ENCODE data around the gene RFC1. TPM values are rescaled to one million over a fixed set of nuclear protein-coding genes. Genes with fewer than 3 reads are reported as not detected.
"Not testable (repeated sequence)": the region's sequence is repeated elsewhere in the genome, so short reads cannot be mapped to it uniquely, and the experiment has no call there.

RFC1 gene
- total and polyA plus RNA-seq, 9 of the 15 experiments (the other 6 are each of a cell fraction or from before 2014, with no cell fraction given), result 16.8 to 85.6 (median 45.2) TPM

GRCh38 chr4:39292433-39292832, 73.7 kb downstream of the RFC1 start:
- in situ Hi-C loops (cut with MboI); CTCF ChIA-PET (ENCODE audit: low intra/inter-chr PET ratio); DNase-seq (ENCODE audit: extremely low read depth in 1 of 4, low spot score in 3 of 4); POLR2A ChIA-PET; H4K20me1 ChIP-seq (replicated peaks; ENCODE audit: control insufficient read depth, insufficient read depth, low read length); H3K27ac ChIP-seq (ENCODE audit: extremely low read depth, low read depth, low read length); H2AFZ ChIP-seq (ENCODE audit: low read depth, low read length); BruUV-seq (replicated peaks); H3K4me2 ChIP-seq (ENCODE audit: insufficient read depth, low read length); H3K9me3 ChIP-seq (replicated peaks; ENCODE audit: control insufficient read depth, insufficient read depth, low read depth, low read length); H3K9me1 ChIP-seq (ENCODE audit: control insufficient read depth, insufficient read depth, low read length); ATAC-seq; H3K79me2 ChIP-seq (ENCODE audit: control insufficient read depth, insufficient read depth, low read length); FAIRE-seq; H3K4me3 ChIP-seq; H3K9ac ChIP-seq (ENCODE audit: insufficient read depth in 1 of 2, low read depth in 2 of 2, low read length in 2 of 2); H3K27me3 ChIP-seq (ENCODE audit: control insufficient read depth in 2 of 2, insufficient read depth in 2 of 2, low read length in 2 of 2); intact Hi-C loops (cut with micrococcal nuclease); H3K4me1 ChIP-seq (replicated peaks in 1 of 2; ENCODE audit: control insufficient read depth in 2 of 2, insufficient read depth in 2 of 2, low read length in 2 of 2): not testable (repeated sequence)
- WGBS (ENCODE audit: insufficient coverage, low coverage, missing lambda C conversion rate), result 96% methylated on average over 5 of the region's 5 CpGs
- peaks cover 67% of the 10 kb centered on the region for H3K36me3 ChIP-seq (ENCODE audit: control insufficient read depth, insufficient read depth, low read length)

GRCh38 chr4:39291686-39292085, 74.5 kb downstream of the RFC1 start:
- no peak overlapping the region for H3K4me3 ChIP-seq
- no peak for TF ChIP-seq TGIF2 (CRISPR knock-in tag; IDR thresholded peaks at IDR 0.05)
- no peak for TF ChIP-seq SAP30 (IDR thresholded peaks at IDR 0.05; ENCODE audit: borderline replicate concordance, insufficient read depth, low read depth, low read length, poor library complexity, severe bottlenecking)
- TF ChIP-seq MYBL2 (IDR thresholded peaks at IDR 0.05; ENCODE audit: low read depth), result no peak
- no peak for TF ChIP-seq MYBL2 (CRISPR knock-in tag; IDR thresholded peaks at IDR 0.05; ENCODE audit: borderline replicate concordance)
- in situ Hi-C loops (cut with MboI) (no loop called here), intact Hi-C loops (cut with micrococcal nuclease) (no loop called here)
- no peak for ATAC-seq
- H3K27me3 ChIP-seq (ENCODE audit: control insufficient read depth in 2 of 2, insufficient read depth in 2 of 2, low read length in 2 of 2), result no peaks in the 10 kb centered on the region
- no peak overlapping the region for H3K27ac ChIP-seq (ENCODE audit: extremely low read depth, low read depth, low read length)
- no peaks in the 10 kb centered on the region for H3K9me1 ChIP-seq (ENCODE audit: control insufficient read depth, insufficient read depth, low read length)
- no peaks in the 10 kb centered on the region for H3K79me2 ChIP-seq (ENCODE audit: control insufficient read depth, insufficient read depth, low read length)
- no peak for FAIRE-seq
- CTCF ChIA-PET (ENCODE audit: low intra/inter-chr PET ratio), result no interaction called here
- no peak for DNase-seq (ENCODE audit: extremely low read depth in 1 of 4, low spot score in 3 of 4)
- no peak overlapping the region for H2AFZ ChIP-seq (ENCODE audit: low read depth, low read length)
- H3K9me3 ChIP-seq (replicated peaks; ENCODE audit: control insufficient read depth, insufficient read depth, low read depth, low read length), result no peaks in the 10 kb centered on the region
- POLR2A ChIA-PET, result no interaction called here
- H3K4me2 ChIP-seq (ENCODE audit: insufficient read depth, low read length), result no peak overlapping the region
- H3K9ac ChIP-seq (ENCODE audit: insufficient read depth in 1 of 2, low read depth in 2 of 2, low read length in 2 of 2), result no peak overlapping the region
- 91% methylated on average over 2 of the region's 2 CpGs for WGBS (ENCODE audit: insufficient coverage, low coverage, missing lambda C conversion rate)
- no peaks in the 10 kb centered on the region for H4K20me1 ChIP-seq (replicated peaks; ENCODE audit: control insufficient read depth, insufficient read depth, low read length)
- H3K36me3 ChIP-seq (ENCODE audit: control insufficient read depth, insufficient read depth, low read length), result peaks cover 75% of the 10 kb centered on the region
- no peaks in the 10 kb centered on the region for H3K4me1 ChIP-seq (replicated peaks in 1 of 2; ENCODE audit: control insufficient read depth in 2 of 2, insufficient read depth in 2 of 2, low read length in 2 of 2)
- BruUV-seq (replicated peaks), result no TSS peak
